OCI-LY3 (cell line): ENCODE measurements around the gene GLB1L3.

Experiments
- H2AFZ ChIP-seq: fragments of 200-600, 300-600 bp; shearing (Covaris generic); 2 replicates; pipeline ENCODE4 v1.6.0; 2014; ENCODE audit warnings: antibody characterized with exemption, low read depth, low read length
- H3K27ac ChIP-seq: fragments of 200-600, 300-600 bp; sonication (generic); 2 replicates; pipeline ENCODE4 v1.5.1; 2014; ENCODE audit warnings: mild to moderate bottlenecking, low read length, moderate library complexity, mixed read lengths
- H3K27me3 ChIP-seq: fragments of 200-600, 300-600 bp; sonication (generic); 2 replicates; pipeline ENCODE4 v1.6.1; 2014; ENCODE audit warnings: low read depth, low read length, mixed read lengths
- H3K36me3 ChIP-seq: fragments of 200-600, 300-600 bp; sonication (generic); replicated peaks from 2 replicates; pipeline ENCODE3; 2014; ENCODE audit warnings: low read depth, low read length, mixed read lengths
- H3K4me1 ChIP-seq: fragments of 300-600, 200-600 bp; sonication (generic); 2 replicates; pipeline ENCODE4 v1.6.1; 2014; ENCODE audit warnings: low read length, mixed read lengths
- H3K4me2 ChIP-seq: fragments of 200-600, 300-600 bp; sonication (generic); 2 replicates; pipeline ENCODE4 v1.6.1; 2014; ENCODE audit warnings: low read length, mixed read lengths
- H3K4me3 ChIP-seq: fragments of 300-600, 200-600 bp; sonication (generic); 2 replicates; pipeline ENCODE4 v1.5.1; 2014; ENCODE audit warnings: antibody characterized with exemption, mild to moderate bottlenecking, low read length, moderate library complexity
- H3K79me2 ChIP-seq: fragments of 300-600, 200-600 bp; shearing (Covaris generic); 2 replicates; pipeline ENCODE4 v1.6.1; 2014; ENCODE audit warnings: mild to moderate bottlenecking, low read length, mixed read lengths
- H3K9ac ChIP-seq: fragments of 300-600, 200-600 bp; shearing (Covaris generic); 2 replicates; pipeline ENCODE4 v1.6.0; 2014; ENCODE audit warnings: mild to moderate bottlenecking, low read length, moderate library complexity
- H3K9me3 ChIP-seq: fragments of 200-600, 300-600 bp; shearing (Covaris generic); 2 replicates; pipeline ENCODE4 v1.6.1; 2014; ENCODE audit warnings: low read length, mixed read lengths; ENCODE audit not compliant: insufficient read depth
- H4K20me1 ChIP-seq: fragments of 200-600, 300-600 bp; sonication (generic); 2 replicates; pipeline ENCODE4 v1.6.1; 2016; ENCODE audit warnings: low read length, mixed read lengths; ENCODE audit not compliant: insufficient read depth
- CTCF ChIP-seq: fragments of 200-600, 300-600 bp; sonication (generic); IDR thresholded peaks from 2 replicates; pipeline ENCODE4 v1.5.1; 2014; ENCODE audit warnings: antibody characterized with exemption, low read length, low read depth
- EZH2phosphoT487 ChIP-seq: fragments of 200-600 bp; shearing (Covaris generic); IDR thresholded peaks from 2 replicates; pipeline ENCODE4 v1.6.1; 2018; ENCODE audit warnings: antibody characterized with exemption, mixed run types, low read depth

Gene GLB1L3

GRCh38 chr11:134364261-134364660 lies 88.1 kb downstream of the GLB1L3 start:
- H2AFZ ChIP-seq: no peak overlapping the region
- H3K79me2 ChIP-seq: no peaks in the 10 kb centered on the region
- no peak overlapping the region for H3K4me2 ChIP-seq
- H3K27ac ChIP-seq: no peak overlapping the region
- peaks cover 11% of the 10 kb centered on the region for H3K4me1 ChIP-seq
- no peaks in the 10 kb centered on the region for H4K20me1 ChIP-seq
- H3K36me3 ChIP-seq: no peaks in the 10 kb centered on the region
- H3K9ac ChIP-seq: no peak overlapping the region
- peaks cover 15% of the 10 kb centered on the region for H3K27me3 ChIP-seq
- H3K9me3 ChIP-seq: no peaks in the 10 kb centered on the region
- H3K4me3 ChIP-seq: no peak overlapping the region
- no peak for TF ChIP-seq CTCF
- TF ChIP-seq EZH2phosphoT487: no peak

GRCh38 chr11:134365011-134365925 lies 89.1 kb downstream of the GLB1L3 start:
- H3K27me3 ChIP-seq: peaks cover 11% of the 10 kb centered on the region
- no peak overlapping the region for H2AFZ ChIP-seq
- no peak overlapping the region for H3K4me2 ChIP-seq
- H3K9me3 ChIP-seq: no peaks in the 10 kb centered on the region
- H3K4me1 ChIP-seq: peaks cover 7% of the 10 kb centered on the region
- H4K20me1 ChIP-seq: no peaks in the 10 kb centered on the region
- H3K4me3 ChIP-seq: no peak overlapping the region
- no peak for TF ChIP-seq CTCF
- TF ChIP-seq EZH2phosphoT487: no peak
- H3K9ac ChIP-seq: no peak overlapping the region
- no peak overlapping the region for H3K27ac ChIP-seq
- H3K36me3 ChIP-seq: no peaks in the 10 kb centered on the region
- no peaks in the 10 kb centered on the region for H3K79me2 ChIP-seq

GRCh38 chr11:134366254-134366653 lies 90.1 kb downstream of the GLB1L3 start:
- Histone ChIP-seq H3K9me3 (no peaks in the 10 kb centered on the region), H3K27ac (no peak overlapping the region), H3K4me1 (peaks cover 7% of the 10 kb centered on the region), H2AFZ (no peak overlapping the region), H3K79me2 (no peaks in the 10 kb centered on the region), H3K9ac (no peak overlapping the region), H3K36me3 (no peaks in the 10 kb centered on the region), H3K4me3 (no peak overlapping the region), H3K27me3 (peaks cover 11% of the 10 kb centered on the region), H4K20me1 (no peaks in the 10 kb centered on the region), H3K4me2 (no peak overlapping the region)
- no peak for TF ChIP-seq EZH2phosphoT487
- TF ChIP-seq CTCF: no peak

GRCh38 chr11:134367781-134368180 lies 91.6 kb downstream of the GLB1L3 start:
- no peaks in the 10 kb centered on the region for H3K79me2 ChIP-seq
- no peaks in the 10 kb centered on the region for H3K9me3 ChIP-seq
- H3K27ac ChIP-seq: no peak overlapping the region
- H2AFZ ChIP-seq: no peak overlapping the region
- H3K4me1 ChIP-seq: peaks cover 7% of the 10 kb centered on the region
- no peaks in the 10 kb centered on the region for H4K20me1 ChIP-seq
- no peak overlapping the region for H3K9ac ChIP-seq
- TF ChIP-seq EZH2phosphoT487: no peak
- no peak for TF ChIP-seq CTCF
- H3K4me3 ChIP-seq: no peak overlapping the region
- H3K36me3 ChIP-seq: no peaks in the 10 kb centered on the region
- H3K27me3 ChIP-seq: peaks cover 11% of the 10 kb centered on the region
- no peak overlapping the region for H3K4me2 ChIP-seq
